ENCODE measurements around the gene YBX2.
"Not testable (repeated sequence)": the region's sequence is repeated elsewhere in the genome, so short reads cannot be mapped to it uniquely, and the experiment has no call there.

The YBX2 gene

GRCh38 chr17:7294614-7295153, at the start of gene YBX2:
TSS of gene YBX2 (minus strand) at chr17:7294639. CDS start at chr17:7294500, 139 bp downstream.
- peak; percentile 69 to 71 (median 70) for DNase-seq (ENCODE audit: low read depth in 2 of 3, low spot score in 1 of 3)

- DNase-seq (ENCODE audit: low read depth in 2 of 3, low spot score in 1 of 3), result no peak
Measured at GRCh38 chr17:7343250-7343649, 48.8 kb upstream of the YBX2 start.

DNA sequence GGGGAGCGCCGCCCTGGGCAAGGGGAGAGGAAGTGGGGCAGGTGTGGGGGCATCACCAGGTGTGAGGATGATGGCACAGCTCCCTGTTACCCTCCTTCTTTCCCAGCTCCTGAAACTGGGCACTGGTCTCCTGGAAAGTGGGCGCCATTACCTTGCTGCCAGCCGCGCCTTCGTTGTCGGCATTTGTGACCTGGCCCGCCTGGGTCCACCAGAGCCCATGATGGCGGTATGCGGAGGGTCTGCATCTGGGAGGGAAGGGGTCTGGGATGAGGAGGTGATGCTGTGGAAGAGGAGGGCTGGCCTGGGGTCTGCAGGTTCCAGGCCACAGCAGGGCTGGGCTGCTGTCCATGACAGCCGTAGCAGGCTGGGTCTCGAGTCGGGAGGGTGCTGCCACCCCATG, 47.4 kb upstream of the YBX2 start:
- DNase-seq (ENCODE audit: low read depth in 2 of 3, low spot score in 1 of 3), result no peak

- DNase-seq (ENCODE audit: low read depth in 2 of 3, low spot score in 1 of 3), result no peak
Measured at GRCh38 chr17:7340179-7340578, 45.7 kb upstream of the YBX2 start.

DNA sequence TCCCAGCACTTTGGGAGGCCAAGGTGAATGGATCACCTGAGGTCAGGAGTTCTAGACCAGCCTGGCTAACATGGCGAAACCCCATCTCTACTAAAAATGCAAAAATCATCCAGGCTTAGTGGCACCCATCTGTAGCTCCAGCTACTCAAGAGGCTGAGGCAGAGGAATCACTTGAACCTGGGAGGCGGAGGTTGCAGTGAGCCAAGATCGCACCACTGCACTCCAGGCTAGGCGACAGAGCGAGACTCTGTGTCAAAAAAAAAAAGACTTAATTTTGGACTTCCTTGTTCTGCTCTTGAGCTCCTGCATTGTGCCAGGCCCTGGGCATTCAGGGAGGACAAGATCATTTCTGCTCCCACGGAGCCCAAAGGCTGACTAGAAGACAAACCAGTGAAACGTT, 43.2 kb upstream of the YBX2 start:
- DNase-seq (ENCODE audit: low read depth in 2 of 3, low spot score in 1 of 3), result not testable (repeated sequence)

DNA sequence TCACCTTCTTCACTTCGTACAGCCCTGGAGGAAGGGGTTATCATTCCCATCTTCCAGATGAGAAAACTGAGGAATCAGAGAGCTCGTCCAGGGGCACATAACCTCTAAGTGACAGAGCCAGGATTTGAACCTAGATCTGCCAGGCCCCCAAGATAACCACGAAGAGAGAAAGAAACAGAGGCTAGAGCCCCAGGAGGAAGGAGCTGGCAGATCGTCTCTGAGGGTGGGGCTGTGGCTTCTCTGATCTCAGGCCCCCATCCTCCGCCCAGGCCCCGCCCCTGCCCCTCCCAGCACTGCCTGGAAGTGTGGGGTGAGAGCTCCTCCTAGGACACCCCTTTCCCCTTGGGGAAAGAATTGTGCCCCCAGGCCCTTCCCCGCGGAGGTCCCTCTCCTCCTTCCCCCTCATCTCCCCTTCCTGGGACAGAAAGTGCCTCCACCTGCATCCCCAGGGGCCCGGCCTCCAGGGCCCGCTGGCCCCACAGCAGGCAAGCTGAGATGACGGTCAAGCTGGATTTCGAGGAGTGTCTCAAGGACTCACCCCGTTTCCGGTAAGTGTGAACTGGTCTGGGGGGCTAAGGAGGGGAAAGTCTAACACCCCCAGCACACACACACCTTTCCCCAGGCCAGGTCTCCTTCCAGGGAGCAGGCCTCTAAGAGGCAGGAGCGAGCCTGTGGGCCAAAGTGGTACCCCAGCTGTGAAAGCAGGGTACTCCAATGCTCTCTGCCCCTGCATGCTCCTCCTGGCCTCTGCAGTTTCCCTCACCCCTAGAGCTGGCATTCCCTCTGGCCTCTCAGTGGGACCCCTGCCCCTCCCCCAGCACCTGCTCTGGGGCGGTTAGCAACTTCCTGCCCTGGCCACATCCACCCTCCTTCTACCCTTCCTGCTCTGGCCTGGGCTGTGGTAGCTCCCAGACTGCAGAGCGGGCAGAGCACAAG, 42.1 kb upstream of the YBX2 start, which contains the start of gene ACAP1:
Gene ACAP1 (plus strand): TSS at position 290 of the 936 bp plus-strand sequence. CDS start 206 bp downstream, at position 496.
- peak; percentile 61 to 83 (median 83) for DNase-seq (ENCODE audit: low read depth in 2 of 3, low spot score in 1 of 3)

DNA sequence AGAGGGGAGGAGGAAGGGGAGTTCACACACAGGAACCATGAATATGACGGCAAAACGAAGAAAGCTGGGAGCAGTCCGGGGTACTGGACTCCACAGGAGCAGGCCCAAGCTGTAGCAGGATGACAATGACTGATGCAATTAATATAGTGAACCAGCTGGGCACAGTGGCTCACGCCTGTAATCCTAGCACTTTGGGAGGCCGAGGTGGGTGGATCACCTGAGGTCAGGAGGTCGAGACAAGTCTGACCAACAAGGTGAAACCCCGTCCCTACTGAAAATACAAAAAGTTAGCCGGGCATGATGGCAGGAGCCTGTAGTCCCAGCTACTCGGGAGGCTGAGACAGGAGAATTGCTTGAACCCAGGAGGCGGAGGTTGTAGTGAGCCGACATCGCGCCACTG, 41.3 kb upstream of the YBX2 start:
- DNase-seq (ENCODE audit: low read depth in 2 of 3, low spot score in 1 of 3), result not testable (repeated sequence)

DNA sequence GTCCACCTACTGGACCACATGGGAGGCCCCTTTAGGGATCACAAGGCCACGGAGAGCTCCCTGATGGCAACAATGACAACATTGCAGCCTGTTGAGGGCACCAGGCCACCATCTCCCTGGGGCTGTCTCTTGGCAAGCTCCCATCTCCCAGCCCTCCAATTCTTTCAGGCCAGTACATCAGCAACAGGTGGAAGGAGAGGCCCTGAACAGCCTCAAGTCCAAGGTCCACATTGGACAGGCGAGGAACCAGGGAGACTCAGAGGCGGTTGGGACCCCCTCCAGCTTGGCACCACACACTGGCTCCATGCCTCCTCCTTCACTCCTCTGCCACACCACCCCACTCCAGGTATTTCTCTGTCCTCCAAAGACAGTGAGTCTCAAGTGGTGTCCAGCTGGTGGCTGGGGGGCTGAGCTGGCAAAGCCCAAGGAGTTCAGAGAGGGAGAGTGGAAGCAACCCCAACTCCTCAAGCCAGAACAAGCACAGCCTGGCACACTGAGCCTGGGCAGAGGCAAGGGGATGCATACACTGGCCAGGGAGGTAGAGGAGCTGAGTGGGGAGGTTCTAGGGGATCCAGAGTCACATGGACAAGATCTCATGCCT, 40.6 kb upstream of the YBX2 start:
- no peak for DNase-seq (ENCODE audit: low read depth in 2 of 3, low spot score in 1 of 3)

DNA sequence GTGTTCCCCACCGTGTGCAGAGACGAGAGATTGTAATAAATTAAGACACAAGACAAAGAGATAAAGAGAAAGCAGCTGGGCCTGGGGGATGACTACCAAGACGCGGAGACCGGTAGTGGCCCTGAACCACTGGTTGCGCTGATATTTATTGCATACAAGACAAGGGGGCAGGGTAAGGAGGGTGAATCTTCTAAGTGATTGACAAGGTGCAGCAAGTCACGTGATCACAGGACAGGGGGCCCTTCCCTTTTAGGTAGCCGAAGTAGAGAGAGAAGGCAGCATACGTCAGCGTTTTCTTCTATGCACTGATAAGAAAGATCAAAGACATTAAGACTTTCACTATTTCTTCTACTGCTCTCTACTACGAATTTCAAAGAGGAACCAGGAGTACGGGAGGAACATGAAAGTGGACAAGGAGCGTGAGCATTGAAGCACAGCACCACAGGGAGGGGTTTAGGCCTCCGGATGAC, 38.2 kb upstream of the YBX2 start:
- DNase-seq (ENCODE audit: low read depth in 2 of 3, low spot score in 1 of 3), result peak in 1 of 3 donors; percentile 27

GRCh38 chr17:7332111-7332510, 37.7 kb upstream of the YBX2 start:
- DNase-seq (ENCODE audit: low read depth in 2 of 3, low spot score in 1 of 3), result no peak

DNA sequence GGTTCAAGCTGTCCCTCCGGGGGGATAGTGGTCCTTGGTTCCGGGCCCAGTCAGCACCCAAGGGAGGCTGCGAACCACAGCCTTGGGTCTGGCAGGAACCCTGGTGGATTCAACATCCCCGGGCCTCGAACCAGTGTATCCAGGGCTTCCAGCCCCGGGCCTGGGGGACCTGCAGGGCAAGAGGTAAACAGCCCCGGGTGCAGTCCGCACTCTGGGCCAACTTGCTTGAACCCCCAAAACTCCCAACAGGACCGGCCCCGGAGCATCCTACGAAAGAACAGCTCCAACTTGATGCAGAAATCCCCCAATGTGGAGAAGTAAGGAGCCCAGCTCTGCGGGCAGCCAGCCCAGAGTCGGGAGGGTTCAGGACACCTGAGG, 36.2 kb upstream of the YBX2 start:
- DNase-seq (ENCODE audit: low read depth in 2 of 3, low spot score in 1 of 3), result no peak

GRCh38 chr17:7329997-7330637, 35.7 kb upstream of the YBX2 start:
- DNase-seq (ENCODE audit: low read depth in 2 of 3, low spot score in 1 of 3), result peak; percentile 63 to 76 (median 71)

DNA sequence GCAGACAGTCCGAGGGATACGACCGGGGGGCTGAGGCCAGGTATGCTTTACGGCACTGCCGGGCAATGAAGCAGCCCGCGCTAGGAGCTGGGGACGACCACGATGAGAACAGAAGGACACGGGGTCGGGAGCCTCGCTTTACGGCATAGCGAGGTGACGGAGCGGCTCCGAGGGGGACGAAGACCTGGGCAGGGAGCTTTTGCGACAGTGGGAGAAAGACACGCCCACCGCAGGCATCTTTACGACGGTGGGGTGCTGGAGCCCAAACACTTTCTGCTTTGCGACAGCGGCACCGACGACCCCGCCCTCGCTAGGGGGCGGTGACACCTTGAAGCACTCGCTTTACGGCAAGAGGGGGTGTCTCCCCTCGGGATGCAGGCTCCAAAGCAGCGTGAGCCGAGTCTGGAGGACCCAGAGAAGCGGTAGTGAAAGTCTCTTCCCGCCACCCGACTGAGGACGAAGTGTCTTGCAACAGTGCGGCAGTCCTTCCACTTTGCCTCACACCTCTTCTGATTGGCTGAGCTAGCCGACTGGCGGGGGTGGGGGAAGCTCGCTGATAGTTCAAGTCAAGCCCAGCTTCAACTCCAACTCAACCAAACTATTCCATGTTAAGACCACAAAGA, 35.0 kb upstream of the YBX2 start:
- DNase-seq (ENCODE audit: low read depth in 2 of 3, low spot score in 1 of 3), result peak; percentile 93 to 96 (median 94)

DNA sequence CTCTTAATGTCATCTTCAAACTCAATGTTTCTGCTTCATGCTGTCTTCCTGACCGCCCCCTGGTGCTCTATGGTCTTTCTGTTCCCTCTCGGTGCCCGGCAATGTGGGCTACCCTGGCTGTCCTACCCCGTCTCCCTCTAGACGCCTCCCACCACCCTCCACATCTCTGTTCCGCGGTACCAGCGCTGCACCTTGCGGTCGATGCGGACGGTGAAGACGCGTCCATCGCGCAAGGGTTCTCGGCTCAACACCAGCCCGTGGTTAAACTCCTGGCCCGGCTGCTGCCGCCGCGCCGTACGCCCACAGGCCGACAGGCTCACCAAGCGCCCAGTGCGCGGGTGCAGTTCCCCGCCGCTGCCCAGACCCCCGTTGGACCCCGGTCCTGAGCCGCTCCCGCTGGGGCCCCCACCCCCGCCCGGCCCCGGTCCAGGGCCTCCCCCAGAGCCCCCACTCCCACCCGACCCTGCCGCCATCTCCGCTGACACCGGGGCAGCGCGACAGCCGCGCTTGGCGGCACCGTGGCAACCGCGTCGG, 34.5 kb upstream of the YBX2 start, which contains the start of gene NEURL4:
Gene NEURL4 (minus strand): TSS at position 496 of the 534 bp plus-strand sequence. CDS start 23 bp downstream, at position 473.
- no peak for DNase-seq (ENCODE audit: low read depth in 2 of 3, low spot score in 1 of 3)

- DNase-seq (ENCODE audit: low read depth in 2 of 3, low spot score in 1 of 3), result no peak
Measured at GRCh38 chr17:7328009-7328408, 33.6 kb upstream of the YBX2 start.

- no peak for DNase-seq (ENCODE audit: low read depth in 2 of 3, low spot score in 1 of 3)
Measured at GRCh38 chr17:7327501-7327900, 33.1 kb upstream of the YBX2 start.

GRCh38 chr17:7327056-7327455, 32.6 kb upstream of the YBX2 start:
- DNase-seq (ENCODE audit: low read depth in 2 of 3, low spot score in 1 of 3), result no peak

DNA sequence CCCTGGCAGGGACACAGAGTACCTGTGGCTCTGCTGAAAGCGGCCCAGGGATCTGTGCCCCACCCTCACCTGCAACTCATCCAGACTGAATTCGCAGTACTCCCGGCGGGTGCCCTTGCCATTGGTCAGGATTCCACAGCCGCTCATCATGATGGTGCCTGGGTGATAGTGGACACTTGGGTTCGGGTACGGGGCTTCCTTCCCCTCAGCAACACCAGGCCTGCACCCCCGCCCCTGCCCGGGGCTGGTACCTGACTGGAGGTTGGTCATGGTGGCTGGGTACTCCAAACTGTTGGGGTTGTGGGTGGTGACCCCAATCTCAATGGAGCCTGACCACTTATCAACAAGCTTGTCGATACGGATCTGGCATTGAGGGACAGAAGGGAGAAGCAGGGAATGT, 31.7 kb upstream of the YBX2 start:
- no peak for DNase-seq (ENCODE audit: low read depth in 2 of 3, low spot score in 1 of 3)

GRCh38 chr17:7325031-7325528, 30.6 kb upstream of the YBX2 start:
- no peak for DNase-seq (ENCODE audit: low read depth in 2 of 3, low spot score in 1 of 3)

- DNase-seq (ENCODE audit: low read depth in 2 of 3, low spot score in 1 of 3), result no peak
Measured at GRCh38 chr17:7324438-7324779, 30.0 kb upstream of the YBX2 start.
